ENCODE results near the gene FRY. TPM values are rescaled to one million over a fixed set of nuclear protein-coding genes. Genes with fewer than 3 reads are reported as not detected.

Gene FRY
- polyA plus RNA-seq, 1 experiment, result 51.4 TPM

DNA sequence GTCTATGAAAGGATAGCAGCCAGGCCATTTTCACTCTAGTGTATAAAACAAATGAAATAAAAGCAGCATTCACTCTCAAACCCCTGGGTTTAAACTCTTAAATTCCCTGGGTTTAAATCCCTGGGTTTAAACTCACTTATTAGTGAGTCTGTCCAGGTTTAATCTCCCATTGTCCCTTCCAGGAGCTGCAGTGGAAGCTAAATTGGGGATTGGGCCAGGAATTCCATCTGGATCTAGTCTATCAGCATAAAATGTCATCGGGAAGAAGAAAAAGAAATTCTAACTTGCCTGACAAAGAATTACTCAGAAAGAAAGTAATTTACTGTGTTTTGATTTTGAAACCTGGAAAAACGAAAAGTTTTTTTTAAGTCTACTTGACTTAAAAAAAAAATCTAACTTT, 54.8 kb downstream of the FRY start:
- peaks cover 4% of the 10 kb centered on the region for H3K36me3 ChIP-seq (ENCODE audit: control insufficient read depth, insufficient read depth, low read length)
- CTCF ChIA-PET, result no interaction called here
- DNase-seq (ENCODE audit: low read depth), result peak; percentile 17
- TF ChIP-seq, protein P1, sequence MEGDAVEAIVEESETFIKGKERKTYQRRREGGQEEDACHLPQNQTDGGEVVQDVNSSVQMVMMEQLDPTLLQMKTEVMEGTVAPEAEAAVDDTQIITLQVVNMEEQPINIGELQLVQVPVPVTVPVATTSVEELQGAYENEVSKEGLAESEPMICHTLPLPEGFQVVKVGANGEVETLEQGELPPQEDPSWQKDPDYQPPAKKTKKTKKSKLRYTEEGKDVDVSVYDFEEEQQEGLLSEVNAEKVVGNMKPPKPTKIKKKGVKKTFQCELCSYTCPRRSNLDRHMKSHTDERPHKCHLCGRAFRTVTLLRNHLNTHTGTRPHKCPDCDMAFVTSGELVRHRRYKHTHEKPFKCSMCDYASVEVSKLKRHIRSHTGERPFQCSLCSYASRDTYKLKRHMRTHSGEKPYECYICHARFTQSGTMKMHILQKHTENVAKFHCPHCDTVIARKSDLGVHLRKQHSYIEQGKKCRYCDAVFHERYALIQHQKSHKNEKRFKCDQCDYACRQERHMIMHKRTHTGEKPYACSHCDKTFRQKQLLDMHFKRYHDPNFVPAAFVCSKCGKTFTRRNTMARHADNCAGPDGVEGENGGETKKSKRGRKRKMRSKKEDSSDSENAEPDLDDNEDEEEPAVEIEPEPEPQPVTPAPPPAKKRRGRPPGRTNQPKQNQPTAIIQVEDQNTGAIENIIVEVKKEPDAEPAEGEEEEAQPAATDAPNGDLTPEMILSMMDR (IDR thresholded peaks at IDR 0.05; ENCODE audit: insufficient read depth, low read depth, low read length), result no peak
- no peaks in the 10 kb centered on the region for H3K27me3 ChIP-seq (ENCODE audit: control insufficient read depth, insufficient read depth, low read length)
- POLR2A ChIA-PET, result no interaction called here
- H3K4me3 ChIP-seq (ENCODE audit: low read depth, low read length), result no peak overlapping the region

- TF ChIP-seq, protein P1 (IDR thresholded peaks at IDR 0.05; ENCODE audit: insufficient read depth, low read depth, low read length), result no peak
- no peaks in the 10 kb centered on the region for H3K27me3 ChIP-seq (ENCODE audit: control insufficient read depth, insufficient read depth, low read length)
- DNase-seq (ENCODE audit: low read depth), result no peak
- CTCF ChIA-PET, result no interaction called here
- H3K4me3 ChIP-seq (ENCODE audit: low read depth, low read length), result no peak overlapping the region
- POLR2A ChIA-PET, result no interaction called here
- H3K36me3 ChIP-seq (ENCODE audit: control insufficient read depth, insufficient read depth, low read length), result peaks cover 4% of the 10 kb centered on the region
These were observed 55.3 kb downstream of the FRY start for GRCh38 chr13:32086791-32087441.

DNA sequence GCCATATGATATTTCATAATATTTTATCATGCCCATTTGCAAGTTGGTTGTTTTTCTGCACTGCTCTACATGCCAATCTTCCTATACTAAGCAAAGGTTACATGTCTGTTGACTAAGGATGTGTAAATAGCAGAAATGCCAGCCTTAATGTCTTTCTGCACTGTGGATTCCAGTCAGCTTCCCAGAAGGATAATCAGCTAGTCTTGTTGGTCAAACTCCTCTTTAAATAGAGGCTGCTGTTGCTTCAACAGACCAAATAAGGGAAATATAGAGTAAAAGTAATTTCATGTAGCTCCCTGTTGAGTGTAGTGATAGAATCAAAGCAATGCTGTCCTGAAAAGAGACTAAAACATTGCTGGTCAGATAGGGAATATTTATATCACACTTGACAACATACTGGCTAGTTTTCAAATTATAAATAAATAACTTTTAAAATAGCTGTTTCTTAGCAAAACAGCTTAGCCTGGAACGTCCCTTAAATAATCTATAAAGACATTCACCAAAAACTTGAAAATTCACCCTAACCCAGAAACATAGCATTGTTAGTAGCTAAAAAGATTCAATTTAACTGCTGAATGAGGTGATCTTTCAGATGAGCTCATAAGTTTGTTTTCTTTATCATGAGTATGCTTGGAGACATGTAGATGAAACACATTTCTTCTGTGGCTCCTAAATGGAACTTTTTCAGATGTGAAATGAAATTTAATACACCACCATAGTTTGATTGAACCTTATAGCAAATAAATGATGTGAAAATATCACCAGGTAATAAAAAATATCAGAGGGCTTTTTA, 56.6 kb downstream of the FRY start:
- ChIA-PET CTCF (no interaction called here), POLR2A (no interaction called here)

DNA sequence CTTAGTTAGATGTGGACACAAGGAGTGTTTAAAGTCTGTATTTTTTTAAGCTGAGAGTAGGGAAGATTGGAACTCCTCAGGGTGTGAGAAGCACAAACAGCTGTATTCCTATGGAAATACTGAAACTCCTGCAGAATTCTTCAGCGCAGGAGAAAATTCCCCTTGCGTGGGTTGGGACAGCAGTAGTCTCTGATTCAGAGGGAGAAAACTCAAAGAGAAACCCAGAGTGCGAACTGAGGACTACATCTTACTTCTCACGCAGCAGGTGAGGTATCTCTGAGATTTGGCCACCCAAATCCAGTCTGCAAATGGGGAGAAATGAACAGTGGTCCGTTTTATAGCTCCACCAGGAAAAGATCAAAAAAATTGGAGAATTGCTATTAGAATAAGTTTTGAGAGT, 60.9 kb downstream of the FRY start:
- no peaks in the 10 kb centered on the region for H3K36me3 ChIP-seq (ENCODE audit: control insufficient read depth, insufficient read depth, low read length)
- ChIA-PET CTCF (no interaction called here), POLR2A (no interaction called here)
- no peak for DNase-seq (ENCODE audit: low read depth)
- no peaks in the 10 kb centered on the region for H3K27me3 ChIP-seq (ENCODE audit: control insufficient read depth, insufficient read depth, low read length)
- H3K4me3 ChIP-seq (ENCODE audit: low read depth, low read length), result no peak overlapping the region
- TF ChIP-seq, protein P1 (IDR thresholded peaks at IDR 0.05; ENCODE audit: insufficient read depth, low read depth, low read length), result no peak

More for the DNA sequence above, 56.6 kb downstream of the FRY start:
- peaks cover 4% of the 10 kb centered on the region for H3K36me3 ChIP-seq (ENCODE audit: control insufficient read depth, insufficient read depth, low read length)
- TF ChIP-seq, protein P1 (IDR thresholded peaks at IDR 0.05; ENCODE audit: insufficient read depth, low read depth, low read length), result no peak
- no peak overlapping the region for H3K4me3 ChIP-seq (ENCODE audit: low read depth, low read length)
- no peak for DNase-seq (ENCODE audit: low read depth)
- no peaks in the 10 kb centered on the region for H3K27me3 ChIP-seq (ENCODE audit: control insufficient read depth, insufficient read depth, low read length)

- H3K27me3 ChIP-seq (ENCODE audit: control insufficient read depth, insufficient read depth, low read length), result no peaks in the 10 kb centered on the region
- TF ChIP-seq, protein P1 (IDR thresholded peaks at IDR 0.05; ENCODE audit: insufficient read depth, low read depth, low read length), result no peak
- no peak for DNase-seq (ENCODE audit: low read depth)
- no peak overlapping the region for H3K4me3 ChIP-seq (ENCODE audit: low read depth, low read length)
- CTCF ChIA-PET, result interaction anchor here (1.2 kb wide), 1 partner anchor 13 kb away, joined by 3 read pairs; no protein-coding TSS in a partner anchor
- no peaks in the 10 kb centered on the region for H3K36me3 ChIP-seq (ENCODE audit: control insufficient read depth, insufficient read depth, low read length)
- POLR2A ChIA-PET, result no interaction called here
These were observed 61.4 kb downstream of the FRY start for GRCh38 chr13:32093006-32093405.

Measured in BJ (cell line).